Astrocyte of the spinal cord (primary cell): Measurements from ENCODE around the gene IFNW1.

ENCODE experiments used
- DNase-seq: peaks from one replicate; pipeline ENCODE4 v3.0.0; 2011; ENCODE audit warnings: low read depth, low spot score
- H3K4me3 ChIP-seq: 2 replicates; pipeline ENCODE4 v1.5.1; 2011; ENCODE audit warnings: low read depth, mild to moderate bottlenecking, low read length, moderate library complexity
- in situ Hi-C: cut with HindIII; loops from 2 replicates; pipeline ENCODE4 v1.10.0; 2017; ENCODE audit warnings: low sequenced_read_pairs
- TF ChIP-seq, protein P1 (sequence below): IDR thresholded peaks from 2 replicates; pipeline ENCODE4 v1.5.1; 2012; ENCODE audit warnings: low read depth, mild to moderate bottlenecking, low read length, inconsistent platforms

Gene IFNW1

DNA sequence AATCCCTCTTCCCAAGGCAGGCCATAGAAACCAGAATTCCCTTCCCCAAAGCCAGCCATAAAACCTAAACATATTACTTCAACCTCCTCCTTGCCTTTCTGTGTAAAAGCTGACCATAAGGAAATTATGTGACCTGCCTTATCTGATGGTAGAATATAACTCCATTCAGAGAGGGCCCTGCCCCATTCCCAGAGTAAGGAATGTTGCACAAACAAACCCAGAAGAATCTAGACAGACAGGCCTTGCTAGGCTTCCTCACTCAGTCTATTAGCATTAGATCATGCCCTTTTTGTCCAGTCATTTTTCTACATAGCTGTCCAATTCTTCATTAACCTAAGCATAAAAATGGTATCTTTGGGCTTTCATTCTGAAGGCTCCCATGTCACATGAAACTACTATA is 46.1 kb downstream of the IFNW1 start:
- in situ Hi-C loops, result no loop called here
- H3K4me3 ChIP-seq, result no peak overlapping the region
- TF ChIP-seq, protein P1, sequence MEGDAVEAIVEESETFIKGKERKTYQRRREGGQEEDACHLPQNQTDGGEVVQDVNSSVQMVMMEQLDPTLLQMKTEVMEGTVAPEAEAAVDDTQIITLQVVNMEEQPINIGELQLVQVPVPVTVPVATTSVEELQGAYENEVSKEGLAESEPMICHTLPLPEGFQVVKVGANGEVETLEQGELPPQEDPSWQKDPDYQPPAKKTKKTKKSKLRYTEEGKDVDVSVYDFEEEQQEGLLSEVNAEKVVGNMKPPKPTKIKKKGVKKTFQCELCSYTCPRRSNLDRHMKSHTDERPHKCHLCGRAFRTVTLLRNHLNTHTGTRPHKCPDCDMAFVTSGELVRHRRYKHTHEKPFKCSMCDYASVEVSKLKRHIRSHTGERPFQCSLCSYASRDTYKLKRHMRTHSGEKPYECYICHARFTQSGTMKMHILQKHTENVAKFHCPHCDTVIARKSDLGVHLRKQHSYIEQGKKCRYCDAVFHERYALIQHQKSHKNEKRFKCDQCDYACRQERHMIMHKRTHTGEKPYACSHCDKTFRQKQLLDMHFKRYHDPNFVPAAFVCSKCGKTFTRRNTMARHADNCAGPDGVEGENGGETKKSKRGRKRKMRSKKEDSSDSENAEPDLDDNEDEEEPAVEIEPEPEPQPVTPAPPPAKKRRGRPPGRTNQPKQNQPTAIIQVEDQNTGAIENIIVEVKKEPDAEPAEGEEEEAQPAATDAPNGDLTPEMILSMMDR, result no peak
- no peak for DNase-seq
